Putamen (tissue), 1 donor: ENCODE data around the gene DIDO1.
A peak's percentile ranks its signal among the peaks of the same experiment; 100 is the strongest.
"Not testable (repeated sequence)": the region's sequence is repeated elsewhere in the genome, so short reads cannot be mapped to it uniquely, and the experiment has no call there.

Experiments
- DNase-seq: peaks from one replicate; pipeline ENCODE4 v3.0.0-alpha.2; 2016; ENCODE audit warnings: low spot score

Gene DIDO1

GRCh38 chr20:62855120-62855519, 71.2 kb downstream of the DIDO1 start:
- DNase-seq = no peak

GRCh38 chr20:62854121-62854520, 72.2 kb downstream of the DIDO1 start:
- no peak for DNase-seq

GRCh38 chr20:62853304-62853703, 73.0 kb downstream of the DIDO1 start:
- DNase-seq = not testable (repeated sequence)

GRCh38 chr20:62852841-62853240, 73.5 kb downstream of the DIDO1 start:
- no peak for DNase-seq

- DNase-seq = no peak
These were observed 74.1 kb downstream of the DIDO1 start for GRCh38 chr20:62852196-62852595.

GRCh38 chr20:62850333-62850974, 75.9 kb downstream of the DIDO1 start:
- peak; percentile 88 for DNase-seq

GRCh38 chr20:62849431-62849830, 76.9 kb downstream of the DIDO1 start:
- no peak for DNase-seq

GRCh38 chr20:62848917-62849316, 77.4 kb downstream of the DIDO1 start:
- DNase-seq = not testable (repeated sequence)

- DNase-seq = no peak
These were observed 80.0 kb downstream of the DIDO1 start for GRCh38 chr20:62846166-62846890.

GRCh38 chr20:62845416-62846160, 80.7 kb downstream of the DIDO1 start:
- no peak for DNase-seq

GRCh38 chr20:62844182-62844581, 82.1 kb downstream of the DIDO1 start:
- DNase-seq = no peak

GRCh38 chr20:62843656-62844055, 82.6 kb downstream of the DIDO1 start:
- no peak for DNase-seq

- no peak for DNase-seq
These were observed 84.5 kb downstream of the DIDO1 start for GRCh38 chr20:62841705-62842212.

GRCh38 chr20:62840244-62841197, 85.8 kb downstream of the DIDO1 start:
- no peak for DNase-seq

GRCh38 chr20:62839816-62840215, 86.5 kb downstream of the DIDO1 start:
- DNase-seq = no peak

GRCh38 chr20:62839261-62839660, 87.0 kb downstream of the DIDO1 start:
- DNase-seq = no peak

- DNase-seq = no peak
These were observed 88.0 kb downstream of the DIDO1 start for GRCh38 chr20:62838128-62838891.

GRCh38 chr20:62837790-62838127, 88.5 kb downstream of the DIDO1 start:
- no peak for DNase-seq

- no peak for DNase-seq
These were observed 89.3 kb downstream of the DIDO1 start for GRCh38 chr20:62836967-62837490.

GRCh38 chr20:62835931-62836861, 90.1 kb downstream of the DIDO1 start:
- DNase-seq = no peak
